ENCODE results near the gene TMED8. TPM values are rescaled to one million over a fixed set of nuclear protein-coding genes. Genes with fewer than 3 reads are reported as not detected.

The TMED8 gene
- total RNA-seq, 1 donor from 2014 or later: 8.6 TPM

DNA sequence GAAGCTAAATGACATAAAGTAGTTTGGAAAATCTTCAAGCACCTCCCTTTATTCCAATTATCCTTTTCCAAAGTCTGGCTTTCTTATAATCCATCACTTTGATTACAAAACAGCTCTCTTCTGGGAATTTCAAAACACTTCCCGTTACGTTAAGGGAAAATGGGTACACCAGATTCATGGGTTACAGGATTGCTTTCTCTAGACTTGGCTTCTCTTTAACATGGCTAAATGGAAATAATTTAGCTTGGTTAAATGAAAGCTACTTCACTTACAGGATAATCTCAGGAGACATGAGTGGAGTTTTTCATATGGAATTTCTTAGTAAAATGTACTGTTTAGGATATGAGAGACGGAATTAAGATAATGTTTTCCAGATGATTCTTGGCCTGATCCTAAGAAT, 41.3 kb downstream of the TMED8 start:
- Histone ChIP-seq H3K27me3 (no peaks in the 10 kb centered on the region), H3K27ac (no peak overlapping the region), H3K4me1 (no peaks in the 10 kb centered on the region), H3K9me3 (no peaks in the 10 kb centered on the region), H3K4me3 (no peak overlapping the region), H3K36me3 (peaks cover 0 to 10% of the 10 kb centered on the region in 2 donors)
- intact Hi-C loops (cut with DNase I): no loop called here
- DNase-seq (ENCODE audit: extremely low spot score in 2 of 2): no peak
- no peak for TF ChIP-seq POLR2AphosphoS5 (IDR thresholded peaks at IDR 0.05; ENCODE audit: insufficient read depth in 1 of 2, low read depth in 1 of 2)
- no peak for TF ChIP-seq POLR2A (IDR thresholded peaks at IDR 0.05)
- TF ChIP-seq, protein P1, sequence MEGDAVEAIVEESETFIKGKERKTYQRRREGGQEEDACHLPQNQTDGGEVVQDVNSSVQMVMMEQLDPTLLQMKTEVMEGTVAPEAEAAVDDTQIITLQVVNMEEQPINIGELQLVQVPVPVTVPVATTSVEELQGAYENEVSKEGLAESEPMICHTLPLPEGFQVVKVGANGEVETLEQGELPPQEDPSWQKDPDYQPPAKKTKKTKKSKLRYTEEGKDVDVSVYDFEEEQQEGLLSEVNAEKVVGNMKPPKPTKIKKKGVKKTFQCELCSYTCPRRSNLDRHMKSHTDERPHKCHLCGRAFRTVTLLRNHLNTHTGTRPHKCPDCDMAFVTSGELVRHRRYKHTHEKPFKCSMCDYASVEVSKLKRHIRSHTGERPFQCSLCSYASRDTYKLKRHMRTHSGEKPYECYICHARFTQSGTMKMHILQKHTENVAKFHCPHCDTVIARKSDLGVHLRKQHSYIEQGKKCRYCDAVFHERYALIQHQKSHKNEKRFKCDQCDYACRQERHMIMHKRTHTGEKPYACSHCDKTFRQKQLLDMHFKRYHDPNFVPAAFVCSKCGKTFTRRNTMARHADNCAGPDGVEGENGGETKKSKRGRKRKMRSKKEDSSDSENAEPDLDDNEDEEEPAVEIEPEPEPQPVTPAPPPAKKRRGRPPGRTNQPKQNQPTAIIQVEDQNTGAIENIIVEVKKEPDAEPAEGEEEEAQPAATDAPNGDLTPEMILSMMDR (IDR thresholded peaks at IDR 0.05): no peak

DNA sequence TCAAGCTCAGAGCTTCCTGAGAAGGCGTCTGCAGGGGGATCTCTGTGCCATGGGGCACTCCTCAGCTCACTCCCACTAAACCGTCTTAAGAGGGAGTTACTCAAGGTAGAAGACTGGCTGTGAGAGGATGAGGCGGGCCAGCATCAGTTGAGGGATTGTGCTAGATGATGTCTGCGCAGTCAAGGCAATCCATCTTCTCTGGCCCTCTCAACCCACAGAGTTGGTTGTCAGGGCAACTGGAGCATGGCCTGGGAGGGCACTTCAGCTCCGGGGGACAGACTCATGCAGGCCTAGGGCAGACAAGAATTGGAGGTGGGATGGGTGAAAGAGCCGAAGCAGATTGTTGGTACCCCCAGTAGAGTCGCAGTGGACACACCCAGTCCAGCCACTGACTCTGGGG, 47.0 kb downstream of the TMED8 start:
- Histone ChIP-seq H3K4me3 (no peak overlapping the region), H3K9me3 (no peaks in the 10 kb centered on the region), H3K36me3 (no peaks in the 10 kb centered on the region), H3K27me3 (no peaks in the 10 kb centered on the region), H3K27ac (no peak overlapping the region), H3K4me1 (no peaks in the 10 kb centered on the region)
- intact Hi-C loops (cut with DNase I): no loop called here
- DNase-seq (ENCODE audit: extremely low spot score in 2 of 2): no peak
- TF ChIP-seq, protein P1 (IDR thresholded peaks at IDR 0.05): no peak
- TF ChIP-seq POLR2AphosphoS5 (IDR thresholded peaks at IDR 0.05; ENCODE audit: insufficient read depth in 1 of 2, low read depth in 1 of 2) (no peak), POLR2A (IDR thresholded peaks at IDR 0.05) (no peak)

DNA sequence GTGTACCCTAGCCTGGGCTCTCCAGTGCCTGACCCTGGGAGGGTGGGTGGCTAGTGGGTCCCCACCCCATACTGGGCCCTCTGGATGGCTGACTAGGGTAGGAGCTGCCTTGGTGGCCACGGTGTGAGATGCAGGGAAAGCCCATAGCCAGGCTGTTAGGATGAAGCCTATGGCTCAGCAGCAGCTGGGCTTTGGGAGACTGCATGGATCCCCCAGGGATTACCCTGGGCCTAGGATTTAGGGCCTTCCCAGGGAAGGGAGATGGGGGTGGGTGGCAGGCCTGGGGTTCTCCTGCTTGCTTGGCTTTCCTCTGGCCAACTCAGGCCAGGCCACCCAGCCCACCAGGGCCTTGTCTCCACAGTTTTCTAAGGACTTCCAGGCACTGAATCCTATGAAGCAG, 49.8 kb downstream of the TMED8 start:
- H3K4me3 ChIP-seq: no peak overlapping the region
- DNase-seq (ENCODE audit: extremely low spot score in 2 of 2): no peak
- peaks cover 4% of the 10 kb centered on the region for H3K4me1 ChIP-seq
- no peaks in the 10 kb centered on the region for H3K36me3 ChIP-seq
- no peaks in the 10 kb centered on the region for H3K9me3 ChIP-seq
- TF ChIP-seq POLR2AphosphoS5 (IDR thresholded peaks at IDR 0.05; ENCODE audit: insufficient read depth in 1 of 2, low read depth in 1 of 2): no peak
- TF ChIP-seq POLR2A (IDR thresholded peaks at IDR 0.05): no peak
- TF ChIP-seq, protein P1 (IDR thresholded peaks at IDR 0.05): no peak
- H3K27ac ChIP-seq: no peak overlapping the region
- no peaks in the 10 kb centered on the region for H3K27me3 ChIP-seq
- intact Hi-C loops (cut with DNase I): no loop called here

DNA sequence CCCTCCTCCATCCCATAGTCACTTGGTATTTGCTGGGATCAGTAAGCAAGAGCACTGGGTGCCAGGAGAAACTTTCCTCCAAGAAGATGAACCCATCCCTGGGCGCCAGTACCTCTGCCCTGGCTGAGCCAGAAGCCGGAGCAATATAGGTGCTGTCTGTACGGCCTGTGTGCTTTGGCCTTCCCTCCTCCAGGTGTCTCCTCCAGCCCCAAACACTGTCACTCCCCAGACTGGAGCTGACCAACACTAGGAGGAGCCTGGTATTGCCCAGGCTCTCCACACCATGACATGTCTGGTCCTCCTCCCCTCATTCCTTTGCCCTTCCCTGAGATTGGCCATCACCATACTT, 51.2 kb downstream of the TMED8 start:
- intact Hi-C loops (cut with DNase I): no loop called here
- no peak overlapping the region for H3K4me3 ChIP-seq
- no peaks in the 10 kb centered on the region for H3K9me3 ChIP-seq
- DNase-seq (ENCODE audit: extremely low spot score in 2 of 2): no peak
- no peak for TF ChIP-seq POLR2A (IDR thresholded peaks at IDR 0.05)
- TF ChIP-seq, protein P1 (IDR thresholded peaks at IDR 0.05): no peak
- TF ChIP-seq POLR2AphosphoS5 (IDR thresholded peaks at IDR 0.05; ENCODE audit: insufficient read depth in 1 of 2, low read depth in 1 of 2): no peak
- no peaks in the 10 kb centered on the region for H3K36me3 ChIP-seq
- no peak overlapping the region for H3K27ac ChIP-seq
- H3K27me3 ChIP-seq: no peaks in the 10 kb centered on the region
- peaks cover 7% of the 10 kb centered on the region for H3K4me1 ChIP-seq

DNA sequence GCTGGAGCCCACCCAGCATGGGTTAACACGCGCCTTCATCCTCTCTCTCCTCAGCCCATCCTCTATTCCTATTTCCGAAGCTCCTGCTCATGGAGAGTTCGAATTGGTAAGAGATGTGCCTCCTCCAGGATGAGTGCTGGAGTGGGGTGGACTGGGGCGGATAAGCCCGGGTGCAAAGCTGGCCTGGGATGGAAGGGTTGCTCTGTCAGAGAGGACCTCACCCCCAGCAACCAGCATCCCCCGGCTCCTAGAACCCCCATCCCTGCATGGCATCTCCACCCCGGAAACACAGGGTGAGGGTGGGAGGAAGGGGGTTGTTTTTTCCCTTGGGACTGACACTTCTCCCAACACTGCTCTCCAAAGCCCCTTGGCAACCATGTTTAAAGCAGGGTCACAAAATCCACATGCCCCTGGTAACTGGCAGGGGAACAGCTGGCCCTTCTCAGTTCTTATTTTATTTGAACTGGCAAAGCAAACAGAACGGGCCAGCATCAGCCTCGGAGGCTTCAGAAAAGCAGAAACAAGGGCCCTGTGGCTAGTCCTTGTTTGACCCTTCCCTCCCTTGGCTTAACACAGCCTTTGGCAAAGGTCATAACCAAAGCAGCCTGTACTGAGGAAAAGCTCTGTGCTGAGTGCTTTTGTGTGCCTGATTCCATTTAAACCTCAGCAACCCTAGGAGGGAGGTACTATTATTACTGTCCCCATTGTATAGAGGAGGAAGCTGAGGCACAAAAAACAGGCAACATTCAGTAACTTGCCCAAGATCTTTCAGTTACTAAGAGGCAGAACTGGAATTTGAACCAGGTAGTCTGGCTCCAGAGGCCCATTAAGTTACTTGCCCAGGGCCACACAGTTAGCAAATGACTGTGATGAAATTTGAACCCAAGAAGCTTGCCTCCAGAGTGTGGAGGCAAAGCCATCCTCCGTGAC, 51.8 kb downstream of the TMED8 start:
- no peaks in the 10 kb centered on the region for H3K27me3 ChIP-seq
- H3K9me3 ChIP-seq: no peaks in the 10 kb centered on the region
- intact Hi-C loops (cut with DNase I): no loop called here
- no peak for DNase-seq (ENCODE audit: extremely low spot score in 2 of 2)
- TF ChIP-seq POLR2AphosphoS5 (IDR thresholded peaks at IDR 0.05; ENCODE audit: insufficient read depth in 1 of 2, low read depth in 1 of 2) (no peak), POLR2A (IDR thresholded peaks at IDR 0.05) (no peak)
- TF ChIP-seq, protein P1 (IDR thresholded peaks at IDR 0.05): no peak
- no peak overlapping the region for H3K4me3 ChIP-seq
- no peak overlapping the region for H3K27ac ChIP-seq
- peaks cover 8% of the 10 kb centered on the region for H3K4me1 ChIP-seq
- H3K36me3 ChIP-seq: no peaks in the 10 kb centered on the region
